ENCODE results near the gene KRTAP5-2. TPM values are rescaled to one million over a fixed set of nuclear protein-coding genes. Genes with fewer than 3 reads are reported as not detected.
"Not testable (repeated sequence)": the region's sequence is repeated elsewhere in the genome, so short reads cannot be mapped to it uniquely, and the experiment has no call there.

The KRTAP5-2 gene
- total RNA-seq, 3 donors from 2014 or later = not detected

DNA sequence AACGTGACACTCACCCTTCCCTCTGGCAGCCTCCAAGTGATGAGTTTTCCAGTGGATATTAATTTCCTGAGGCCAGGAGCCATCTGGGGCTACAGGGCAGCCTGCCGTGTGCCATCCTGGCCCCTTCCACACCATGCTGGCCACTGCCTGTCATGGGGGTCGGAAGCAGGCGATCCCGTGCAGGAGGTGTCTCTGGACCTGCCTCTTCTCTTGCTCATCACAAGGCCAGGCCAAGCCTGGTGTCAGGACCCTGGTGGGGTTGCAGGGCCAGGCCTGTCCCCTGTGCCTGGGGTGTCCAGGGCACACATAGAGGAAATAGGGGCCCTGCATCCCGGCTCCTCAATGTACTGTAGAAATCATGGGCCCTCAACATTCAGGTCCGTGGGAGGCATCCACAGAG is 6.6 kb upstream of the KRTAP5-2 start:
- no peaks in the 10 kb centered on the region for H3K9me3 ChIP-seq
- TF ChIP-seq POLR2A (IDR thresholded peaks at IDR 0.05) (no peak), POLR2AphosphoS5 (IDR thresholded peaks at IDR 0.05) (no peak)
- TF ChIP-seq, protein P1, sequence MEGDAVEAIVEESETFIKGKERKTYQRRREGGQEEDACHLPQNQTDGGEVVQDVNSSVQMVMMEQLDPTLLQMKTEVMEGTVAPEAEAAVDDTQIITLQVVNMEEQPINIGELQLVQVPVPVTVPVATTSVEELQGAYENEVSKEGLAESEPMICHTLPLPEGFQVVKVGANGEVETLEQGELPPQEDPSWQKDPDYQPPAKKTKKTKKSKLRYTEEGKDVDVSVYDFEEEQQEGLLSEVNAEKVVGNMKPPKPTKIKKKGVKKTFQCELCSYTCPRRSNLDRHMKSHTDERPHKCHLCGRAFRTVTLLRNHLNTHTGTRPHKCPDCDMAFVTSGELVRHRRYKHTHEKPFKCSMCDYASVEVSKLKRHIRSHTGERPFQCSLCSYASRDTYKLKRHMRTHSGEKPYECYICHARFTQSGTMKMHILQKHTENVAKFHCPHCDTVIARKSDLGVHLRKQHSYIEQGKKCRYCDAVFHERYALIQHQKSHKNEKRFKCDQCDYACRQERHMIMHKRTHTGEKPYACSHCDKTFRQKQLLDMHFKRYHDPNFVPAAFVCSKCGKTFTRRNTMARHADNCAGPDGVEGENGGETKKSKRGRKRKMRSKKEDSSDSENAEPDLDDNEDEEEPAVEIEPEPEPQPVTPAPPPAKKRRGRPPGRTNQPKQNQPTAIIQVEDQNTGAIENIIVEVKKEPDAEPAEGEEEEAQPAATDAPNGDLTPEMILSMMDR (IDR thresholded peaks at IDR 0.05) = no peak
- intact Hi-C loops (cut with DNase I; ENCODE audit: low total_unique reads) = no loop called here

DNA sequence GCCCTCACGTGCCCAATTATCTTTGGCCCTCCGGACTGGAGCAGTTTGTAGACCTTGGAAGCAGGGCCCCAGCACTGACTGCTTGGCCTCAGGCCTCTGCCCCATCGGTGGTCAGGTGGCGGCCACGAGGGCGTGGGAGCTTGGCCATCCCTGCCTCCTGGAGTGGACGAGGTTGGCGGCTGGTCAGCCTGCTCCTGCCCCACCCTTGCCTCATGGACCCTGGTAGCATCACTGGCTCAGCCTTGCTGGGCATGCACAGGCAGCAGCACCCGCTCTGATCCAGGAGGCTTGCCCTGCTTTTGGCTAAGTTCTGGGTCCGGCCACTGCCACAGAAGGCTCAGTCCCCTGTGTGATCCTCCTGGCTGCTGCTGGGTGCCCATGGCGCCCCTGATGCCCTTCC is 6.1 kb upstream of the KRTAP5-2 start:
- Histone ChIP-seq H3K36me3 (no peaks in the 10 kb centered on the region), H3K4me1 (no peaks in the 10 kb centered on the region), H3K27me3 (peaks cover 0 to 17% of the 10 kb centered on the region in 2 donors), H3K27ac (no peak overlapping the region), H3K9me3 (no peaks in the 10 kb centered on the region), H3K4me3 (no peak overlapping the region)
- no peak for DNase-seq (ENCODE audit: low spot score in 2 of 2)
- intact Hi-C loops (cut with DNase I; ENCODE audit: low total_unique reads) = no loop called here
- TF ChIP-seq POLR2A (IDR thresholded peaks at IDR 0.05) (no peak), POLR2AphosphoS5 (IDR thresholded peaks at IDR 0.05) (no peak)
- TF ChIP-seq, protein P1 (IDR thresholded peaks at IDR 0.05) = no peak

More for the DNA sequence above, 6.6 kb upstream of the KRTAP5-2 start:
- Histone ChIP-seq H3K36me3 (no peaks in the 10 kb centered on the region), H3K27me3 (peaks cover 0 to 17% of the 10 kb centered on the region in 2 donors), H3K4me1 (no peaks in the 10 kb centered on the region), H3K27ac (no peak overlapping the region), H3K4me3 (no peak overlapping the region)
- no peak for DNase-seq (ENCODE audit: low spot score in 2 of 2)

DNA sequence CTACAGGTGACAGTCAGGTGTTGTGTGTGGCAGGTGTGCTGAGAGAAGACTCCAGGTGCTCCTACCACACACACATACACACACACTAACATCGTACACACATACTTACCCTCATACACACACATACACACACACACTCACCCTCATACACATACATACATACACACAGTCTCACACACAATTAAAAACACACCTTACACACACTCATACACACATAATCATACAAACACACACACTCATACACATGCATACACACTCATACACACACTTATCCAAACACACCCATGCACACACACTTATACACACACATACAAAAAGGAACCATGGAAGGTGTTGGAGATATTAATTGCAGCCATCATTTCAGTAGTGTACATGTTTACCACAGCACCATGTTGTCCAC is 5.5 kb upstream of the KRTAP5-2 start:
- Histone ChIP-seq H3K27ac (no peak overlapping the region), H3K4me3 (no peak overlapping the region), H3K27me3 (peaks cover 0 to 17% of the 10 kb centered on the region in 2 donors), H3K9me3 (no peaks in the 10 kb centered on the region), H3K4me1 (no peaks in the 10 kb centered on the region), H3K36me3 (no peaks in the 10 kb centered on the region)
- intact Hi-C loops (cut with DNase I; ENCODE audit: low total_unique reads) = no loop called here
- TF ChIP-seq POLR2A (IDR thresholded peaks at IDR 0.05) (no peak), POLR2AphosphoS5 (IDR thresholded peaks at IDR 0.05) (no peak)
- TF ChIP-seq, protein P1 (IDR thresholded peaks at IDR 0.05) = no peak
- DNase-seq (ENCODE audit: low spot score in 2 of 2) = no peak

DNA sequence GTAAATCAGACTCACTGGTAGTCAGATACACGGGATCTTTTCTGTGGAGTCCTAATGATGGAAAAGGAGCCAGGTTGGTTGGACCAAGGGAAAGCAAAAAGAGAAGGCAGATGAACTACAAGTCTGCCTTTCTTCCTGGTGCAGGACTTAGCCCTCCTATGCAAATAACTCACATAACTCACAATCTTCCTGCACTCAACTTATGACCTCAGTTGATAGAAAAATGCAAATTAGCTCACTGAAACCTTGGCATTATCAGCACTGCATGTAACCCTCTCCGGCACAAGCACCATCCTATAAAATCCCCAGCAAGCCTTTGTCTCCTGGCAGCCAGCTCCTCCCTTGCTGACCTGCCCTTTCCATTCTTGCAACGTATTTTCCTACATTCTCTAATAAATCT is 3.6 kb upstream of the KRTAP5-2 start:
- intact Hi-C loops (cut with DNase I; ENCODE audit: low total_unique reads); H3K4me1 ChIP-seq; DNase-seq (ENCODE audit: low spot score in 2 of 2); H3K27ac ChIP-seq; H3K9me3 ChIP-seq; H3K4me3 ChIP-seq; H3K36me3 ChIP-seq: not testable (repeated sequence)
- H3K27me3 ChIP-seq = peaks cover 0 to 14% of the 10 kb centered on the region in 2 donors

DNA sequence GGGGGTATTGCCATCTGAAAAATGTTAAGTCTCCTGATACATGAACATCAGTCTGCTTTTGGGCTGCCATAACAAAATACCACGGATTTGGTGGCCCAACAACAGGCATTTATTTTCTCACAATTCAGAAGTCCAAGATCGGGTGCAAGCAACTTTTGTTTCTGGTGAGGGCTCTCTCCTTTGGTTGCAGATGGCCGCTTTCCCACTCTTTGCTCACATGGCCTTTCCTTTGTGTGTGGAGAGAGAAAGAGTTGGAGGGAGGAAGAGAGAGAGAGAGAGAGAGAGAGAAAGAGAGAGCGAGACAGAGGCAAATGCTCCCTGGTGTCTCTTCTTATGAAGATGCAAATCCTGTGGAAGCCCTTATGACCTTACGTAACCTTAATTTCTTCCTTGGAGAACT is 2.5 kb upstream of the KRTAP5-2 start:
- H3K4me3 ChIP-seq = no peak overlapping the region
- no peak for DNase-seq (ENCODE audit: low spot score in 2 of 2)
- H3K9me3 ChIP-seq = no peaks in the 10 kb centered on the region
- TF ChIP-seq POLR2AphosphoS5 (IDR thresholded peaks at IDR 0.05) = no peak
- TF ChIP-seq, protein P1 (IDR thresholded peaks at IDR 0.05) = no peak
- no peak for TF ChIP-seq POLR2A (IDR thresholded peaks at IDR 0.05)
- H3K27me3 ChIP-seq = peaks cover 0 to 10% of the 10 kb centered on the region in 2 donors
- H3K27ac ChIP-seq = no peak overlapping the region
- no peaks in the 10 kb centered on the region for H3K36me3 ChIP-seq
- intact Hi-C loops (cut with DNase I; ENCODE audit: low total_unique reads) = no loop called here
- H3K4me1 ChIP-seq = no peaks in the 10 kb centered on the region

DNA sequence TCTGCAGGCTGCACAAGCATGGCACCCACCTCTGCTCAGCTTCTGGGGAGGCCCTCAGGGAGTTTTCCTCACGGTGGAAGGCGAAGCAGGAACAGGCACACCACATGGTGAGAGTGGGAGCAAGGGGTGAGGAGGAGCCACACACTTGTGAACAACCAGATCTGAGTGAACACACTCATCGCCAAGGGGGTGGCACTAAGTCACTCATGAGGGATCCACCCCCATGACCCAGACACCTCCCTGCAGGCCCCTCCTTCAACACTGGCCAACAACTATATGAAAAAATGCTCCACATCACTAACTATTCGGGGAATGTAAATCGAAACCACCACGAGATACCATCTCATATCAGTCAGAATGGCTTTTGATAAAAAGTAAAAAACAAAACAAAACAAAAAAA is 722 bp upstream of the KRTAP5-2 start:
- DNase-seq (ENCODE audit: low spot score in 2 of 2) = no peak
- TF ChIP-seq, protein P1 (IDR thresholded peaks at IDR 0.05) = no peak
- TF ChIP-seq POLR2A (IDR thresholded peaks at IDR 0.05) (no peak), POLR2AphosphoS5 (IDR thresholded peaks at IDR 0.05) (no peak)
- no peak overlapping the region for H3K4me3 ChIP-seq
- H3K9me3 ChIP-seq = no peaks in the 10 kb centered on the region
- intact Hi-C loops (cut with DNase I; ENCODE audit: low total_unique reads) = no loop called here
- H3K27me3 ChIP-seq = no peaks in the 10 kb centered on the region
- H3K36me3 ChIP-seq = no peaks in the 10 kb centered on the region
- H3K4me1 ChIP-seq = no peaks in the 10 kb centered on the region
- no peak overlapping the region for H3K27ac ChIP-seq

DNA sequence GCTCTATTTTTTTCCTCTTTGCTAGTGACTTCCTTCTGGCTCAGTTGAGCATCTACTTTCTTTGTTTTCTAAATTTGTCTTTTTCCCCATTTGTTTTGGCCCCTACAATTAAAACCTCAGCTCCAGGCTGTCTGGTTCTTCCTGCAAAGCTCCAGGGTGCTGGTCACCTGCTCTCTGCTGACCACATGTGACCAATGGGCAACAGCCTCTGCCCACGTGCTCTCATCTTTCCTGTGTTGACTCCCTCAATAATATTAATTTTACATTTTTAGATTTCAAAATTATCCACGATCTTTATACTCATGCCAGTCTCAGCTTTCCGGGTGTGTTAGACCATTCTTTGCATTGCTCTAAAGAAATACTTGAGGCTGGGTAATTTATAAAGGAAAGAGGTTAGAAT is 312 bp upstream of the KRTAP5-2 start:
- H3K9me3 ChIP-seq; H3K27me3 ChIP-seq; intact Hi-C loops (cut with DNase I; ENCODE audit: low total_unique reads): not testable (repeated sequence)

More for the DNA sequence above, 312 bp upstream of the KRTAP5-2 start:
- not testable (repeated sequence) for H3K27ac ChIP-seq; H3K36me3 ChIP-seq; H3K4me1 ChIP-seq; DNase-seq (ENCODE audit: low spot score in 2 of 2); H3K4me3 ChIP-seq

Data from breast epithelium (tissue), 4 donors.